Measurements from ENCODE around the gene ZNF169. TPM values are rescaled to one million over a fixed set of nuclear protein-coding genes. Genes with fewer than 3 reads are reported as not detected.
"Not testable (repeated sequence)": the region's sequence is repeated elsewhere in the genome, so short reads cannot be mapped to it uniquely, and the experiment has no call there.

The ZNF169 gene
- total RNA-seq, 2 donors from 2014 or later, result 7.7 to 7.8 TPM

DNA sequence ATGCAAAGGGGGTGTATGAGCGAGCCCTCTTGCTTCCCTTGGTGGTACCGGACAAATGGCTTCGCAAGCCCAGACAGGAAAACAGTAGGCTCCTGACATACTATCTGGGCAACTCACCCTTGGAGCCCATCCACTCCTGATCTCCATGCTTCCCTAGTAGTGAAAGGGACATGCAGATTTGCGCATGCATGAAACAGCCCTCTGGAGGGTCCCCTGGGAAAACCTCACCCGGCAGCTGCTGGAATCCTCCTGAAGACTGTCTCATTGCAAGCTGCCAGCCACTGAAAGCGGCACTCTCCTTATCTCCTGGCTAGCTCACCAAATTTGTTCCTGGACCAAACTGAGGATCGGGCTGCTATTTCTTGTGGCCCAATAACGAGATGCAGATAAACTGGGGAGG is 10.2 kb downstream of the ZNF169 start:
- H3K27me3 ChIP-seq (ENCODE audit: control insufficient read depth, insufficient read depth, low read length, poor library complexity, severe bottlenecking), result no peaks in the 10 kb centered on the region
- peaks cover 50% of the 10 kb centered on the region for H3K36me3 Mint-ChIP-seq (ENCODE audit: low read depth)
- no peak overlapping the region for H3K27ac ChIP-seq (ENCODE audit: low read depth, low read length)
- H3K9ac ChIP-seq (ENCODE audit: extremely low read depth, low read length, poor library complexity, severe bottlenecking), result no peak overlapping the region
- 98 to 100% methylated on average over 5 to 8 of the region's 8 CpGs for WGBS, 2 experiments (ENCODE audit: insufficient coverage in 1 of 2, insufficient read length in 1 of 2)
- peaks cover 83% of the 10 kb centered on the region for H3K9me3 ChIP-seq (ENCODE audit: control insufficient read depth, low read length)
- H3K27ac Mint-ChIP-seq, result no peak overlapping the region
- H3K4me1 Mint-ChIP-seq, result no peaks in the 10 kb centered on the region
- H3K36me3 ChIP-seq (ENCODE audit: control insufficient read depth, insufficient read depth, low read length), result peaks cover 25% of the 10 kb centered on the region
- no peak overlapping the region for H3K4me3 Mint-ChIP-seq
- H3K4me1 ChIP-seq (ENCODE audit: control insufficient read depth, insufficient read depth, low read length), result no peaks in the 10 kb centered on the region
- peak overlapping the region; percentile 62 for H3K4me3 ChIP-seq (ENCODE audit: low read length)
- peaks cover 58% of the 10 kb centered on the region for H3K9me3 Mint-ChIP-seq
- DNase-seq, result no peak
- H3K27me3 Mint-ChIP-seq (ENCODE audit: insufficient read depth), result no peaks in the 10 kb centered on the region
- TF ChIP-seq, protein P1, sequence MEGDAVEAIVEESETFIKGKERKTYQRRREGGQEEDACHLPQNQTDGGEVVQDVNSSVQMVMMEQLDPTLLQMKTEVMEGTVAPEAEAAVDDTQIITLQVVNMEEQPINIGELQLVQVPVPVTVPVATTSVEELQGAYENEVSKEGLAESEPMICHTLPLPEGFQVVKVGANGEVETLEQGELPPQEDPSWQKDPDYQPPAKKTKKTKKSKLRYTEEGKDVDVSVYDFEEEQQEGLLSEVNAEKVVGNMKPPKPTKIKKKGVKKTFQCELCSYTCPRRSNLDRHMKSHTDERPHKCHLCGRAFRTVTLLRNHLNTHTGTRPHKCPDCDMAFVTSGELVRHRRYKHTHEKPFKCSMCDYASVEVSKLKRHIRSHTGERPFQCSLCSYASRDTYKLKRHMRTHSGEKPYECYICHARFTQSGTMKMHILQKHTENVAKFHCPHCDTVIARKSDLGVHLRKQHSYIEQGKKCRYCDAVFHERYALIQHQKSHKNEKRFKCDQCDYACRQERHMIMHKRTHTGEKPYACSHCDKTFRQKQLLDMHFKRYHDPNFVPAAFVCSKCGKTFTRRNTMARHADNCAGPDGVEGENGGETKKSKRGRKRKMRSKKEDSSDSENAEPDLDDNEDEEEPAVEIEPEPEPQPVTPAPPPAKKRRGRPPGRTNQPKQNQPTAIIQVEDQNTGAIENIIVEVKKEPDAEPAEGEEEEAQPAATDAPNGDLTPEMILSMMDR (conservative IDR thresholded peaks at IDR 0.05), result no peak

DNA sequence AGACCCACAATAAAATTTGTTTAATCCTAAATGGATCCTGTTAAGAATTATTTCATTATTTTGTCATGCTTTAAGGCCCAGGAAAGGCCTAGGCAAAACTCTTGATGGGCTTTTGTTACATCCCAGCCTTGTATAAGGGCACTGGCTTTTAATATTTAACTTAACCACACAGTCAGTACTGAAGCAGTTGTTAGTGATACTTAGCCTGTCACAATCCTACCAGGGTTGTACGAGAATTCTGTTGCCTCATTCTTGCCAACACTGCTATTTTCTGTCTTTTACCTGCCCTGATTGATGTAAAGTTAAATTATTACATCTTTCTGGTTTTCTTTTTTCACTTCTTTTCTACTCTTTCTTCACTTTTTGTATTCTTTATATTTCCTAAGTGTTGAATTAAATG is 10.9 kb downstream of the ZNF169 start:
- Mint-ChIP-seq H3K27ac (no peak overlapping the region), H3K27me3 (ENCODE audit: insufficient read depth) (no peaks in the 10 kb centered on the region), H3K9me3 (peaks cover 57% of the 10 kb centered on the region), H3K4me3 (no peak overlapping the region), H3K36me3 (ENCODE audit: low read depth) (peaks cover 50% of the 10 kb centered on the region), H3K4me1 (no peaks in the 10 kb centered on the region)
- TF ChIP-seq, protein P1 (conservative IDR thresholded peaks at IDR 0.05), result no peak
- Histone ChIP-seq H3K27ac (ENCODE audit: low read depth, low read length) (no peak overlapping the region), H3K27me3 (ENCODE audit: control insufficient read depth, insufficient read depth, low read length, poor library complexity, severe bottlenecking) (no peaks in the 10 kb centered on the region), H3K9me3 (ENCODE audit: control insufficient read depth, low read length) (peaks cover 83% of the 10 kb centered on the region), H3K9ac (ENCODE audit: extremely low read depth, low read length, poor library complexity, severe bottlenecking) (no peak overlapping the region), H3K4me1 (ENCODE audit: control insufficient read depth, insufficient read depth, low read length) (no peaks in the 10 kb centered on the region), H3K4me3 (ENCODE audit: low read length) (peak overlapping the region; percentile 64), H3K36me3 (ENCODE audit: control insufficient read depth, insufficient read depth, low read length) (peaks cover 25% of the 10 kb centered on the region)
- no peak for DNase-seq
- WGBS, 2 experiments (ENCODE audit: insufficient coverage in 1 of 2, insufficient read length in 1 of 2), result 89 to 100% methylated on average over 1 of the region's 1 CpG

DNA sequence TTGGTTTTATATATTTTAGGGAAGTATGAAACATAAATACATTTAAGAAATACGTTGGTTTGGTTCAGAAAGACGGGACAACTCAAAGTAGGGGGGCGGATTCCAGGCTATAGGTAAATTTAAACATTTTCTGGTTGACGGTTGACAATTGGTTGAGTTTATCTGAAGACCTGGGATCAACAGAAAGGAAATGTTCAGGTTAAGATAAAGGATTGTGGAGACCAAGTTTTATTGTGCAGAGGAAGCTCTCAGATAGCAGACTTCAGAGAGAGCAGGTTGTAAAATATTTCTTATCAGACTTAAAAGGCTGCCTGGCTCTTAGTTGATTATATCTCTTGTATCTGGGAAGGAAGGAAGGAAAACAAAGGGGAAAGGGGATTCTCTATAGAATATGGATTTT is 17.9 kb downstream of the ZNF169 start:
- Mint-ChIP-seq H3K36me3 (ENCODE audit: low read depth) (peaks cover 62% of the 10 kb centered on the region), H3K9me3 (peaks cover 30% of the 10 kb centered on the region)
- not testable (repeated sequence) for H3K27ac Mint-ChIP-seq; H3K4me3 Mint-ChIP-seq; H3K27me3 ChIP-seq (ENCODE audit: control insufficient read depth, insufficient read depth, low read length, poor library complexity, severe bottlenecking); H3K4me1 ChIP-seq (ENCODE audit: control insufficient read depth, insufficient read depth, low read length); H3K27ac ChIP-seq (ENCODE audit: low read depth, low read length); H3K27me3 Mint-ChIP-seq (ENCODE audit: insufficient read depth); H3K9ac ChIP-seq (ENCODE audit: extremely low read depth, low read length, poor library complexity, severe bottlenecking); DNase-seq; H3K4me1 Mint-ChIP-seq
- Histone ChIP-seq H3K36me3 (ENCODE audit: control insufficient read depth, insufficient read depth, low read length) (peaks cover 40% of the 10 kb centered on the region), H3K4me3 (ENCODE audit: low read length) (peak overlapping the region; percentile 23), H3K9me3 (ENCODE audit: control insufficient read depth, low read length) (peaks cover 71% of the 10 kb centered on the region)
- WGBS, 2 experiments (ENCODE audit: insufficient coverage in 1 of 2, insufficient read length in 1 of 2), result 94% methylated on average over 4 of the region's 4 CpGs

DNA sequence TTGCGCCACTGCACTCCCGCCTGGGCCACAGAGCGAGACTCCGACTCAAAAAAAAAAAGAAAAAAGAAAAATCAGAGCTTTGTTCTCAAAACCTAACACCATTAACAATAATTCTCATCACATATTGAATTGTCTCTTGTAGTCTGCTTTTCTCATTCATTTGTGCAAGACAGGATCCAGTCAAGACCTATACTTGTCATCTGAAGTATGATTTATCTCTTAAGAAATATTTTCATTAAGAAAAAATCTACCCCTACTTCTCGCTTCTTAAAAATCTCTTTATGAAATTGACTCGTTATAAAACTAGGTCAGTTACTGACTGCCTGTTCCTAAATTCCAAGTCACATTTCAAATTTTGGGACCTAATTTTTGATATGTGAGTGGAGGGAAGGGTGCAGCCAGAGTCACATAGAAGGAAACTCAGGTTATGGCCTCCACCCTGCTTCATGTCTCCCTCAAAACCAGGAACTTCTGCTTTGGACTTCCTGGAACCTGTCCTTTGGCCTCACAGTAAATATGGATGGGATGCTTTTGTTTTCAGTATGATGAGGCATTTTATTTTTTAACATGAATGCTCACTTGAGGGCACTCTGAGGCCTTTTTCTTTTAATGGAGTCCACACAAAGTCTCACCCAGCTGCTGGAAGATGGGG is 18.9 kb downstream of the ZNF169 start:
- no peak overlapping the region for H3K9ac ChIP-seq (ENCODE audit: extremely low read depth, low read length, poor library complexity, severe bottlenecking)
- H3K27ac ChIP-seq (ENCODE audit: low read depth, low read length), result no peak overlapping the region
- WGBS, 2 experiments (ENCODE audit: insufficient coverage in 1 of 2, insufficient read length in 1 of 2), result 92 to 100% methylated on average over 1 to 6 of the region's 6 CpGs
- no peaks in the 10 kb centered on the region for H3K27me3 ChIP-seq (ENCODE audit: control insufficient read depth, insufficient read depth, low read length, poor library complexity, severe bottlenecking)
- no peak overlapping the region for H3K4me3 ChIP-seq (ENCODE audit: low read length)
- no peaks in the 10 kb centered on the region for H3K27me3 Mint-ChIP-seq (ENCODE audit: insufficient read depth)
- H3K9me3 ChIP-seq (ENCODE audit: control insufficient read depth, low read length), result peaks cover 63% of the 10 kb centered on the region
- peaks cover 26% of the 10 kb centered on the region for H3K9me3 Mint-ChIP-seq
- TF ChIP-seq, protein P1 (conservative IDR thresholded peaks at IDR 0.05), result no peak
- no peak for DNase-seq
- peaks cover 67% of the 10 kb centered on the region for H3K36me3 Mint-ChIP-seq (ENCODE audit: low read depth)
- no peak overlapping the region for H3K27ac Mint-ChIP-seq
- H3K4me3 Mint-ChIP-seq, result no peak overlapping the region
- peaks cover 11% of the 10 kb centered on the region for H3K4me1 Mint-ChIP-seq
- H3K36me3 ChIP-seq (ENCODE audit: control insufficient read depth, insufficient read depth, low read length), result peaks cover 40% of the 10 kb centered on the region
- no peaks in the 10 kb centered on the region for H3K4me1 ChIP-seq (ENCODE audit: control insufficient read depth, insufficient read depth, low read length)
